IMR-90 (cell line): Measurements from ENCODE around the gene FBXL4.

Experiments used
- CTCF ChIP-seq: conservative IDR thresholded peaks from 2 replicates; pipeline ENCODE4 v1.5.1; 2012; ENCODE audit warnings: mild to moderate bottlenecking, low read depth, low read length, improper control_type of control experiment
- FOS ChIP-seq: fragments of 150-350 bp; IDR thresholded peaks from 2 replicates; pipeline ENCODE4 v1.6.1; 2016; ENCODE audit warnings: low read depth, low read length

DNA sequence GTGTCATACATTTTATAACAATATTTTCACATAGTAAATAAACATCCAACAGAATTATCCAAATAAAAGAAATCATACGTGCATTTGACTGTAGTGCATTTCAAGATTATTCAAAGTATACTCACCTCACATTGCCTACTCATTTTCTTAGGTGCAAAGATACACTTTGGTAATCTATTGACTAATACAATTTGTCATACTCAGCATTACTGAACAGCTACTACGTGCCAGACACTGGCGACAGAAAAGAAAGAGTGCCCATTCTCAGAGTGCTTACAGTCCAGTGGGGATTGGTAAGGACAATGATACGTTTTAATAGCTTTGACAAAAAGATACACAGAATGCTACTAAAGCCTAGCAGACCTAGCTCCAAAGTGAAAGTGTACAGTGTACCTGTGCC is 42.0 kb downstream of the FBXL4 start:
- TF ChIP-seq CTCF (no peak), FOS (no peak)
